Thyroid gland (tissue), 4 donors: ENCODE measurements around the gene TMC8. TPM values are rescaled to one million over a fixed set of nuclear protein-coding genes. Genes with fewer than 3 reads are reported as not detected.

ENCODE experiments used
- DNase-seq, 2 donors: peaks; one replicate each; pipeline ENCODE4 v3.0.0-alpha.2; 2019
- H3K27ac ChIP-seq, 3 donors: fragments of 200-600 bp; sonication (generic); 1 replicate in 2 of 3; 2 replicates in 1 of 3; pipeline ENCODE4 v1.5.1; 2016 to 2019; ENCODE audit warnings: mild to moderate bottlenecking in 1 of 3, moderate library complexity in 1 of 3
- H3K27me3 ChIP-seq: fragments of 200-600 bp; sonication (generic); one replicate; pipeline ENCODE4 v1.5.1; 2019
- H3K36me3 ChIP-seq, 2 donors: fragments of 200-600 bp; sonication (generic); one replicate each; pipeline ENCODE4 v1.5.1; 2016 to 2019
- H3K4me1 ChIP-seq, 2 donors: fragments of 200-600 bp; sonication (generic); one replicate each; pipeline ENCODE4 v1.5.1; 2017 to 2019
- H3K4me3 ChIP-seq, 3 donors: fragments of 200-600 bp; sonication (generic); replicated peaks in 1 of 3; 1 replicate in 2 of 3; 2 replicates in 1 of 3; pipeline ENCODE4 v1.5.1; 2016; ENCODE audit warnings: mild to moderate bottlenecking in 1 of 3
- H3K9me3 ChIP-seq: fragments of 200-600 bp; sonication (generic); one replicate; pipeline ENCODE4 v1.5.1; 2017
- CTCF ChIP-seq, 6 experiments: fragments of 200-600 bp in 3 of 6; fragments of 450-650 bp in 3 of 6; sonication (generic) in 3 of 6; IDR thresholded peaks; one replicate each; pipeline ENCODE4 v1.5.1; 2016 to 2019; ENCODE audit warnings: antibody characterized with exemption in 6 of 6, mild to moderate bottlenecking in 2 of 6, inconsistent platforms in 1 of 6, moderate library complexity in 1 of 6
- POLR2A ChIP-seq, 2 donors: fragments of 450-650 bp; IDR thresholded peaks; one replicate each; pipeline ENCODE4 v1.6.1; 2017; ENCODE audit warnings: antibody characterized with exemption in 2 of 2, mild to moderate bottlenecking in 2 of 2, moderate library complexity in 1 of 2
- WGBS, 2 donors: methylation state at CpG; one replicate each; pipeline ENCODE4 v1.1.5; 2017; 5-methylcytosine and 5-hydroxymethylcytosine counted together
- intact Hi-C: fragments of 100-400 bp; cut with DNase I; formaldehyde crosslinking; loops from one replicate; pipeline ENCODE4 v1.15.1; 2023
- total RNA-seq, 4 donors: library from RNA; depleted of rRNA; stranded (reverse); fragments of >200 nt; gene quantifications; one replicate each; pipeline ENCODE4 v1.2.3, GENCODE V29; 2016

TMC8 gene
- total RNA-seq, 4 donors from 2014 or later: 1.4 to 4.7 (median 1.9) TPM

DNA sequence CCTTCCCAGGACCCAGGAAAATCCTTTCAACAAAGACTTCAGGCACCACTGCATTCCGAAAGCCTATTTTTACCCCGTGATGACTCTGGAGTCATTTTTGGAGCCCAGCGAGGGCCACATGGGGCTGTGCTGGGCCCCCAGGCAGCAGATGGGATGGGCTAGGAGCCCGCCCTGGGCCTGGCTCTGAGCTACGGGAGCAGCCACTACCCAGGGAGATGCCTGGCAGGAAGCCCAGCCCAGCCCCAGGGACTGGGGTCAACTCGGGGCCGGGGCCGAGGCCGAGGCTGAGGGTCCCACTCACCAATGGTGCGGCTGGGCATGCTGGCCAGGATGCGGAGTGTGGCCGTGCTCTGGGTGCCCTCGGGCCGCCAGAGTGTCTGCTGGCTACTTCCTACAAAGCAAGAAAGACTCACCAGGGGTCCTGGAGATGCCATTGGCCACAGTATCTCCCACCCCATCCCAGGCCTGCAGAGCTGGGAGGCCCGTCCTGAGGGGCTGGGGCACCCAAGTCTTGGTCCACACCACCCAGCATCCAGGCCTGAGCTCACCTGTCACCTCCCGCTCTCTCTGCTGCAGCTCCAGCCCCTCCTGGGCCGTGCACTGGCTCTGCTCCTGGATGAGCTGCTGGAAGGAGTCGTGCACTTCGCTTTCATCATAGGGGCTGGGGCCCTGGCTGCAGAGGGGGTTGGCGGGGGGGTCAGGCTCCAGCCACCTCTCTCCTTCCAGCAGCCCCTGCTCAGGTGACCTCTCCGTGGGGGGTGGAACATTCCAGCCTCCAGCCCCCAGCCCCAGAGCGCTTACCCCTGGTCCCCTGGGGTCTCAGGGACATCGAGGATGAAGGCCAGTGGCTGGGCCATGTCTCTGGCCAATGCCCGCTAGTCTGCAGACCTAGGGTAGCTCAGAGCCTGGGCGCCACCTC, 4.3 kb upstream of the TMC8 start:
- Histone ChIP-seq H3K4me1 (peaks cover 18 to 47% of the 10 kb centered on the region in 2 donors), H3K9me3 (no peaks in the 10 kb centered on the region), H3K4me3 (no peak overlapping the region), H3K27ac (peak overlapping the region in 1 of 3 donors; percentile 12), H3K27me3 (no peaks in the 10 kb centered on the region), H3K36me3 (no peaks in the 10 kb centered on the region)
- no peak for TF ChIP-seq CTCF (IDR thresholded peaks at IDR 0.05)
- 80 to 85% methylated on average over 9 to 15 of the region's 25 CpGs for WGBS, 2 donors
- no peak for DNase-seq
- intact Hi-C loops: loop anchor here (5.0 kb wide), 1 partner anchor 46 kb away; no protein-coding TSS in a partner anchor

- H3K4me1 ChIP-seq: peaks cover 22 to 53% of the 10 kb centered on the region in 2 donors
- no peaks in the 10 kb centered on the region for H3K36me3 ChIP-seq
- intact Hi-C loops: loop anchor here (5.0 kb wide), 1 partner anchor 45 kb away; no protein-coding TSS in a partner anchor
- peak overlapping the region in 2 of 3 donors; percentile 12 to 63 for H3K27ac ChIP-seq
- DNase-seq: no peak
- TF ChIP-seq POLR2A (IDR thresholded peaks at IDR 0.05) (no peak), CTCF (IDR thresholded peaks at IDR 0.05) (no peak)
- no peaks in the 10 kb centered on the region for H3K27me3 ChIP-seq
- WGBS, 2 donors: 49 to 78% methylated on average over 4 to 6 of the region's 6 CpGs
- no peaks in the 10 kb centered on the region for H3K9me3 ChIP-seq
- no peak overlapping the region for H3K4me3 ChIP-seq
Observed at GRCh38 chr17:78126895-78127238, 3.7 kb upstream of the TMC8 start.

GRCh38 chr17:78127239-78127887, 3.2 kb upstream of the TMC8 start:
- H3K4me3 ChIP-seq: peak overlapping the region in 2 of 3 donors; percentile 47 to 70
- peaks cover 26 to 58% of the 10 kb centered on the region in 2 donors for H3K4me1 ChIP-seq
- no peaks in the 10 kb centered on the region for H3K9me3 ChIP-seq
- intact Hi-C loops: loop anchor here (5.0 kb wide), 1 partner anchor 45 kb away; no protein-coding TSS in a partner anchor
- no peak for DNase-seq
- peak overlapping the region; percentile 39 to 75 (median 63) for H3K27ac ChIP-seq
- no peaks in the 10 kb centered on the region for H3K27me3 ChIP-seq
- no peaks in the 10 kb centered on the region for H3K36me3 ChIP-seq
- no peak for TF ChIP-seq CTCF (IDR thresholded peaks at IDR 0.05)
- no peak for TF ChIP-seq POLR2A (IDR thresholded peaks at IDR 0.05)
- 25 to 40% methylated on average over 2 to 15 of the region's 25 CpGs for WGBS, 2 donors

DNA sequence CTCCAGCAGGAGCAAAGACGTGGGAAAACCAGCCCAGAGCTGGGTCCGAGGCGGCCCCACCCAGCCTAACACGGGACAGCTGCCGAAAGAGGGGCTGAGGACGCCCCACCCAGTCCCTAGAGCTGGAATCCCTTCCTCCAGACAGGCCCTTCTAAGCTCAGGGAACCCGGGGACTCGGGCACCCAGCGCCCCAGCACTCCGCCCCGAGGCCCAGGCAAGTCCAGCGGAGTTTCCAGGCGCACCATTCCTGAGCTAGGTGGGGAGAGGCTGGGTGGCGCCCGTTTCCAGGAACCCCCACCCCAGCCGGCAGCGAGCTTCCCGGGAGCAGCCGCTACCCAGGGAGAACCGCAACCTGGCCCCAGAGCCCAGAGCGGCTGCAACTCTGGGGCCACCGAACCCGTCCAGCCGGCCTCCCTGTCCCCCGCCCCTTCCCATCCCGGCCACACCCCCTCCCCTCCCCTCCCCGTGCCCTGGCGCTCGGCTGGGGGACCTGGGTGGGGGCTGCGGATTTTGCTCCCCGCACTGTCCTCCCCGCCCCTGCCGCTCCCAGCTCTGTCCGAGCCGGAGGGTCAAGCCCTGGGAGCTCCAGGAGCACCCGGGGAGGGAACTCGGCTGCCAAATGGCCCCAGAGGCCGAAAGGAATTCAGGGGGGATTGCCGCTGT, 2.6 kb upstream of the TMC8 start:
- peak overlapping the region; percentile 47 to 70 (median 66) for H3K4me3 ChIP-seq
- no peaks in the 10 kb centered on the region for H3K36me3 ChIP-seq
- TF ChIP-seq POLR2A (IDR thresholded peaks at IDR 0.05) (no peak), CTCF (IDR thresholded peaks at IDR 0.05) (no peak)
- no peak for DNase-seq
- 0 to 8% methylated on average over 9 to 22 of the region's 39 CpGs for WGBS, 2 donors
- H3K27ac ChIP-seq: peak overlapping the region; percentile 39 to 75 (median 63)
- H3K9me3 ChIP-seq: no peaks in the 10 kb centered on the region
- H3K4me1 ChIP-seq: peaks cover 26 to 60% of the 10 kb centered on the region in 2 donors
- intact Hi-C loops: loop anchor here (5.0 kb wide), 1 partner anchor 44 kb away; no protein-coding TSS in a partner anchor
- no peaks in the 10 kb centered on the region for H3K27me3 ChIP-seq
